ENCODE measurements around the gene HOOK2.
A peak's percentile ranks its signal among the peaks of the same experiment; 100 is the strongest.

HOOK2 gene

DNA sequence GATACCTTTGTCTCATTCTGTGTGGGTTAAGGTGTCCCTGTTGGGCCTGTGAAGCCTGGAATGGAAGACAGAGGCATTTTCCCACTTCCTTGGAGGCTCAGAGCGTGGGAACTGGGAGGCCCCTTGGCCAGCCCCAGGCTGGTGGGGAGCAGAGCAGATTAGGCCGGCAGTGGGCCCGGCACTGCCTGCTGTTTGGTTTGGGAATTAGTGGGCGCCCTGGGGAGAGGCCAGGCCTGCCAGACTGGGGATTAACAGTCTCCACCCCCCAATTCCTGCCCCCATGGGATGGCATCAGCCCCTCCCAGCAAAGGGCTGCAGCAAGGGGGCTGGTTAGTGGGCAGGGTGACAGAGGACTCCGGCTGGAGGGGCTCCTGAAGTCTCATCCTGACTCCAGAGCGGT lies 26.9 kb downstream of the HOOK2 start:
- no peak overlapping the region for H2BK5ac ChIP-seq (ENCODE audit: low read depth, low read length, poor library complexity, severe bottlenecking)
- no peak overlapping the region for H2AK5ac ChIP-seq (ENCODE audit: low read length, severe bottlenecking)
- H3K9me3 ChIP-seq (ENCODE audit: control insufficient read depth, low read length): no peaks in the 10 kb centered on the region
- H3K9ac ChIP-seq (ENCODE audit: low read length): no peak overlapping the region
- no peak overlapping the region for H3K4me3 ChIP-seq (ENCODE audit: insufficient read depth in 1 of 2, low read depth in 1 of 2, low read length in 2 of 2)
- no peak overlapping the region for H4K8ac ChIP-seq (ENCODE audit: low read length)
- H3K79me1 ChIP-seq (replicated peaks; ENCODE audit: low read length, poor library complexity, severe bottlenecking): peaks cover 10% of the 10 kb centered on the region
- H3K27me3 ChIP-seq (ENCODE audit: control insufficient read depth in 1 of 2, insufficient read depth in 1 of 2, low read length in 2 of 2): peaks cover 34 to 35% of the 10 kb centered on the region in 2 experiments
- no peak overlapping the region for H3K27ac ChIP-seq (ENCODE audit: low read length, poor library complexity, severe bottlenecking)
- H3K4me1 ChIP-seq (ENCODE audit: control insufficient read depth, insufficient read depth, low read depth, low read length): peaks cover 25% of the 10 kb centered on the region
- no peak overlapping the region for H2BK12ac ChIP-seq (ENCODE audit: low read length in 2 of 2)
- no peak overlapping the region for H4K91ac ChIP-seq (ENCODE audit: low read length)
- H3K4ac ChIP-seq (ENCODE audit: low read depth in 1 of 2, low read length in 2 of 2): no peak overlapping the region
- DNase-seq: no peak
- H2AFZ ChIP-seq (ENCODE audit: low read depth, low read length): no peak overlapping the region
- no peak overlapping the region for H3K14ac ChIP-seq (ENCODE audit: low read length in 2 of 2)
- peaks cover 42 to 46% of the 10 kb centered on the region in 2 experiments for H3K36me3 ChIP-seq (ENCODE audit: control insufficient read depth in 1 of 2, insufficient read depth in 2 of 2, low read depth in 1 of 2, low read length in 2 of 2)
- no peak overlapping the region for H3K4me2 ChIP-seq (ENCODE audit: low read length, poor library complexity, severe bottlenecking)
- H3K18ac ChIP-seq (ENCODE audit: low read depth in 1 of 2, low read length in 2 of 2): no peak overlapping the region
- no peak overlapping the region for H2BK15ac ChIP-seq (ENCODE audit: low read depth, poor library complexity, severe bottlenecking)
- no peak overlapping the region for H3K23ac ChIP-seq (ENCODE audit: low read length in 2 of 2)
- no peak overlapping the region for H2BK120ac ChIP-seq (ENCODE audit: low read depth, low read length)
- 70% methylated on average over 3 of the region's 6 CpGs for WGBS

DNA sequence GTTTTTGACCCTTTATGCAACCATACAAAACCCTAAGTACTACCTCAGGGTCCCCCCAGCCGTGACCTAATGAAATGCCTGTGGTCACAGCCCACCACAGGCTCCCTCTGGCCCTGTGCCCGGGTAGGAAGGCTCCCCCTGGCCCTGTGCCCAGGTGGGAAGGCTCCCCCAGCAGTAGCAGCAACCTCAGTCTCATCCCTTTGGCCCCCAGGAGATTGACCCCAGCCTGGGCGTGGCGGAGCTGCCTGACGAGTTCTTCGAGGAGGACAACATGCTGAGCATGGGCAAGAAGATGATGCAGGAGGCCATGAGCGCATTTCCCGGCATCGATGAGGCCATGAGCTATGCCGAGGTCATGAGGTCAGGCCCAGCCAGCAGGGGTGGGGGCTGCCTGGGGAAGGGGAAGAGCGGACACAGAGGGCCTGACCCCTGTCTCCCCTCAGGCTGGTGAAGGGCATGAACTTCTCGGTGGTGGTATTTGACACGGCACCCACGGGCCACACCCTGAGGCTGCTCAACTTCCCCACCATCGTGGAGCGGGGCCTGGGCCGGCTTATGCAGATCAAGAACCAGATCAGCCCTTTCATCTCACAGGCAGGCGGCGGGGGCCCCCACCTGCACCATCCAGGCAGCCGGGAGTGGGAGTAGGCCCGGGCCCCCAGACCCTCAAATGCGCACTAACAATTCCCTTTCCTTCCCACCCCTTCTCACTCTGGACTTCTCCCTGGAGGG lies 30.0 kb downstream of the HOOK2 start:
- 94% methylated on average over 22 of the region's 22 CpGs for WGBS
- H2BK15ac ChIP-seq (ENCODE audit: low read depth, poor library complexity, severe bottlenecking): no peak overlapping the region
- H4K91ac ChIP-seq (ENCODE audit: low read length): no peak overlapping the region
- no peak overlapping the region for H3K4me2 ChIP-seq (ENCODE audit: low read length, poor library complexity, severe bottlenecking)
- no peak overlapping the region for H3K4ac ChIP-seq (ENCODE audit: low read depth in 1 of 2, low read length in 2 of 2)
- H3K36me3 ChIP-seq (ENCODE audit: control insufficient read depth in 1 of 2, insufficient read depth in 2 of 2, low read depth in 1 of 2, low read length in 2 of 2): peaks cover 56 to 65% of the 10 kb centered on the region in 2 experiments
- DNase-seq: no peak
- H3K4me3 ChIP-seq (ENCODE audit: insufficient read depth in 1 of 2, low read depth in 1 of 2, low read length in 2 of 2): no peak overlapping the region
- H3K4me1 ChIP-seq (ENCODE audit: control insufficient read depth, insufficient read depth, low read depth, low read length): peaks cover 23% of the 10 kb centered on the region
- H3K9ac ChIP-seq (ENCODE audit: low read length): no peak overlapping the region
- peaks cover 8 to 9% of the 10 kb centered on the region in 2 experiments for H3K27me3 ChIP-seq (ENCODE audit: control insufficient read depth in 1 of 2, insufficient read depth in 1 of 2, low read length in 2 of 2)
- no peaks in the 10 kb centered on the region for H3K9me3 ChIP-seq (ENCODE audit: control insufficient read depth, low read length)
- H3K18ac ChIP-seq (ENCODE audit: low read depth in 1 of 2, low read length in 2 of 2): no peak overlapping the region
- H3K23ac ChIP-seq (ENCODE audit: low read length in 2 of 2): no peak overlapping the region
- H3K79me1 ChIP-seq (replicated peaks; ENCODE audit: low read length, poor library complexity, severe bottlenecking): peaks cover 17% of the 10 kb centered on the region
- H3K14ac ChIP-seq (ENCODE audit: low read length in 2 of 2): no peak overlapping the region
- peak overlapping the region; percentile 97 for H2AK5ac ChIP-seq (ENCODE audit: low read length, severe bottlenecking)
- H4K8ac ChIP-seq (ENCODE audit: low read length): no peak overlapping the region
- H2BK12ac ChIP-seq (ENCODE audit: low read length in 2 of 2): no peak overlapping the region
- no peak overlapping the region for H2AFZ ChIP-seq (ENCODE audit: low read depth, low read length)
- no peak overlapping the region for H2BK120ac ChIP-seq (ENCODE audit: low read depth, low read length)
- H3K27ac ChIP-seq (ENCODE audit: low read length, poor library complexity, severe bottlenecking): peak overlapping the region; percentile 33
- H2BK5ac ChIP-seq (ENCODE audit: low read depth, low read length, poor library complexity, severe bottlenecking): no peak overlapping the region

DNA sequence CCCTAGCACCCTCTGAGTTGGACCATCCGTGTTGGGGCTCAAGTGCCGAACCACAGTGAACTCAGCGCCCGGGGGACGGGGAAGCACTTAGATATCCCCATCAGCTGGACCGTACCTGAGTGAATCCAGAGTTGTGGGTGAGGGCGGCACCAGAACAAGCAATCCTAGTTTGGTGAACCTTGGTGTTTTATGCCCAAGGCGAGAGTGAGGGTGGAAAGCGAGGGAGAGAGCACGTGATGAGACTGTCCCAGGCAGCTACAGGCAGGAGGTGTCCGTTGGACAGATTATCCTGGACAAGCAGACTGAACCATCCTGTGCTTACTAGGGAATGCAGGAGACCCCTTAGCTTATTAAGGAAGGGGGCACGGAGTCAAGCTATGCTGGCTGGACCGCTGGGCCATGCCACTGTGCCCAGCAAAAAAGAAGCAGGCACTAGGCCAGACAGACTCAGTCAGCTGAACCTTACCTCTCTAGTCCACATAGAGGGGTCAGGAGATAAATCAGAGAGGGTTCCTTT lies 37.5 kb downstream of the HOOK2 start:
- Histone ChIP-seq H4K91ac (ENCODE audit: low read length) (no peak overlapping the region), H2AFZ (ENCODE audit: low read depth, low read length) (peak overlapping the region; percentile 90), H3K27ac (ENCODE audit: low read length, poor library complexity, severe bottlenecking) (no peak overlapping the region), H2BK15ac (ENCODE audit: low read depth, poor library complexity, severe bottlenecking) (no peak overlapping the region), H3K14ac (ENCODE audit: low read length in 2 of 2) (no peak overlapping the region), H2AK5ac (ENCODE audit: low read length, severe bottlenecking) (no peak overlapping the region), H3K36me3 (ENCODE audit: control insufficient read depth in 1 of 2, insufficient read depth in 2 of 2, low read depth in 1 of 2, low read length in 2 of 2) (peaks cover 26 to 32% of the 10 kb centered on the region in 2 experiments), H3K4me3 (ENCODE audit: insufficient read depth in 1 of 2, low read depth in 1 of 2, low read length in 2 of 2) (peak overlapping the region; percentile 86 to 97), H4K8ac (ENCODE audit: low read length) (peak overlapping the region; percentile 90), H3K23ac (ENCODE audit: low read length in 2 of 2) (no peak overlapping the region), H3K27me3 (ENCODE audit: control insufficient read depth in 1 of 2, insufficient read depth in 1 of 2, low read length in 2 of 2) (no peaks in the 10 kb centered on the region), H3K4ac (ENCODE audit: low read depth in 1 of 2, low read length in 2 of 2) (no peak overlapping the region), H3K9me3 (ENCODE audit: control insufficient read depth, low read length) (no peaks in the 10 kb centered on the region), H3K79me1 (replicated peaks; ENCODE audit: low read length, poor library complexity, severe bottlenecking) (peaks cover 20% of the 10 kb centered on the region), H3K9ac (ENCODE audit: low read length) (peak overlapping the region; percentile 93), H2BK120ac (ENCODE audit: low read depth, low read length) (no peak overlapping the region), H3K4me1 (ENCODE audit: control insufficient read depth, insufficient read depth, low read depth, low read length) (peaks cover 11% of the 10 kb centered on the region), H2BK5ac (ENCODE audit: low read depth, low read length, poor library complexity, severe bottlenecking) (no peak overlapping the region), H3K18ac (ENCODE audit: low read depth in 1 of 2, low read length in 2 of 2) (no peak overlapping the region), H2BK12ac (ENCODE audit: low read length in 2 of 2) (no peak overlapping the region), H3K4me2 (ENCODE audit: low read length, poor library complexity, severe bottlenecking) (peak overlapping the region; percentile 85)
- 24% methylated on average over 13 of the region's 13 CpGs for WGBS
- no peak for DNase-seq

DNA sequence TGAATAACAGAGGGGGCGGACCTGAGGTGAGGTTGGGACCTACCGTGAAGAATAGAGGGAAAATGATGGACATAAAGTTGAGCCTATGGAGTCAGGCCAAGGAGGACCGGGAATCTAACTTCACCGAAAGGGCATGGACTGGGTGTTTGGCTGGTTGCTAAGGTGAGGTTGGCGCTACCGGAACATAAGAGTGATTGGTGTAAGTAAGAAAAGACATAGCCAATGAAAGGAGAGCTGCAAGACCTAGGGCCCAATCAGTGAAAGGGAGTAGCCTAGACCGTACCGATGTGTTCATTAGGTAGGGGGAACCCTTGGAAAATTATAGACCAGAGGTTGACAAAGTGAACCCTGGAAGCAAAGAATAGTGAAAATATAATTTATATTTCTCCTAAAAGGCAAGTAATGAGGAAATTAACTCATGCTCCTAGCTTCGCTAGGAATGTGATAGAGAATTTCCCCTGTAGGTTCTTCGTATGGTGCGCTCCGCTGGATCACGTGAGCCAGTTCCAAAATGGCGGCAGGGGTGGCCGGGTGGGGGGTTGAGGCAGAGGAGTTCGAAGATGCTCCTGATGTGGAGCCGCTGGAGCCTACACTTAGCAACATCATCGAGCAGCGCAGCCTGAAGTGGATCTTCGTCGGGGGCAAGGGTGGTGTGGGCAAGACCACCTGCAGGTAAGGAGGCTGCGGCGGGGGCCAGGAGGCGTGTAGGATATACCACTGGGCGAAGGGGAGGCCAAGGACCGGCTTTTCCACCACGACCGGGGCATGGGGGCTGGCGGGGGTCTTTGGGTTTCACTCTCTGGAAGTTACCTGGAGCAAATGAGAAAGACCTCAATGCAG lies 38.1 kb downstream of the HOOK2 start, which contains the start of gene GET3:
Gene GET3, plus strand, starts transcription at position 503 of the 840 bp plus-strand sequence. Its CDS starts 9 bp downstream, at position 512.
- peaks cover 24 to 26% of the 10 kb centered on the region in 2 experiments for H3K36me3 ChIP-seq (ENCODE audit: control insufficient read depth in 1 of 2, insufficient read depth in 2 of 2, low read depth in 1 of 2, low read length in 2 of 2)
- peak within 1 kb of the TSS; percentile 90 for H4K8ac ChIP-seq (ENCODE audit: low read length)
- peak within 1 kb of the TSS; percentile 90 for H2AFZ ChIP-seq (ENCODE audit: low read depth, low read length)
- H3K9me3 ChIP-seq (ENCODE audit: control insufficient read depth, low read length): no peaks in the 10 kb centered on the region
- peak within 1 kb of the TSS; percentile 55 for H2BK15ac ChIP-seq (ENCODE audit: low read depth, poor library complexity, severe bottlenecking)
- peaks cover 16% of the 10 kb centered on the region for H3K79me1 ChIP-seq (replicated peaks; ENCODE audit: low read length, poor library complexity, severe bottlenecking)
- peak within 1 kb of the TSS; percentile 85 for H3K4me2 ChIP-seq (ENCODE audit: low read length, poor library complexity, severe bottlenecking)
- WGBS: under 1% methylated on average over 29 of the region's 29 CpGs
- H2BK12ac ChIP-seq (ENCODE audit: low read length in 2 of 2): no peak within 1 kb of the TSS
- peak within 1 kb of the TSS; percentile 73 for H3K27ac ChIP-seq (ENCODE audit: low read length, poor library complexity, severe bottlenecking)
- H3K18ac ChIP-seq (ENCODE audit: low read depth in 1 of 2, low read length in 2 of 2): peak within 1 kb of the TSS; percentile 59 to 81
- DNase-seq: peak; percentile 100
- H3K27me3 ChIP-seq (ENCODE audit: control insufficient read depth in 1 of 2, insufficient read depth in 1 of 2, low read length in 2 of 2): no peaks in the 10 kb centered on the region
- H2AK5ac ChIP-seq (ENCODE audit: low read length, severe bottlenecking): no peak within 1 kb of the TSS
- H3K4me3 ChIP-seq (ENCODE audit: insufficient read depth in 1 of 2, low read depth in 1 of 2, low read length in 2 of 2): peak within 1 kb of the TSS; percentile 86 to 97
- no peak within 1 kb of the TSS for H3K14ac ChIP-seq (ENCODE audit: low read length in 2 of 2)
- peak within 1 kb of the TSS; percentile 93 for H3K9ac ChIP-seq (ENCODE audit: low read length)
- peak within 1 kb of the TSS in 1 of 2 experiments; percentile 95 for H3K23ac ChIP-seq (ENCODE audit: low read length in 2 of 2)
- peak within 1 kb of the TSS; percentile 39 to 54 for H3K4ac ChIP-seq (ENCODE audit: low read depth in 1 of 2, low read length in 2 of 2)
- H3K4me1 ChIP-seq (ENCODE audit: control insufficient read depth, insufficient read depth, low read depth, low read length): peaks cover 17% of the 10 kb centered on the region
- peak within 1 kb of the TSS; percentile 77 for H2BK5ac ChIP-seq (ENCODE audit: low read depth, low read length, poor library complexity, severe bottlenecking)
- H2BK120ac ChIP-seq (ENCODE audit: low read depth, low read length): no peak within 1 kb of the TSS
- H4K91ac ChIP-seq (ENCODE audit: low read length): peak within 1 kb of the TSS; percentile 30

All from mesenchymal stem cell (in vitro differentiated cells and primary cell).